Mesenchymal stem cell (in vitro differentiated cells and primary cell): ENCODE data around the gene ADAMTSL1.

Experiments used
- DNase-seq: peaks from one replicate; pipeline ENCODE4 v3.0.0-alpha.2; 2013
- H2AFZ ChIP-seq: one replicate; pipeline ENCODE4 v1.6.1; 2013; ENCODE audit warnings: low read depth, mild to moderate bottlenecking, control low read depth, inconsistent platforms, low read length, moderate library complexity
- H2AK5ac ChIP-seq: 2 replicates; pipeline ENCODE4 v1.6.1; 2013; ENCODE audit warnings: low read length, moderate library complexity, mild to moderate bottlenecking, inconsistent platforms; ENCODE audit not compliant: severe bottlenecking
- H2BK120ac ChIP-seq: one replicate; pipeline ENCODE4 v1.6.1; 2013; ENCODE audit warnings: low read depth, mild to moderate bottlenecking, inconsistent platforms, low read length, moderate library complexity
- H2BK12ac ChIP-seq, 2 experiments: one replicate each; pipeline ENCODE4 v1.6.1; 2013; ENCODE audit warnings: inconsistent platforms in 2 of 2, low read length in 2 of 2, mild to moderate bottlenecking in 2 of 2, moderate library complexity in 2 of 2, control low read depth in 1 of 2
- H2BK15ac ChIP-seq: one replicate; pipeline ENCODE4 v1.6.1; 2013; ENCODE audit warnings: mild to moderate bottlenecking, low read depth, inconsistent platforms; ENCODE audit not compliant: poor library complexity, severe bottlenecking
- H2BK5ac ChIP-seq: 2 replicates; pipeline ENCODE4 v1.6.1; 2013; ENCODE audit warnings: low read depth, mild to moderate bottlenecking, low read length, control low read depth, inconsistent platforms; ENCODE audit not compliant: poor library complexity, severe bottlenecking
- H3K14ac ChIP-seq, 2 experiments: one replicate each; pipeline ENCODE4 v1.6.1; 2013; ENCODE audit warnings: inconsistent platforms in 2 of 2, low read length in 2 of 2, control low read depth in 1 of 2, mild to moderate bottlenecking in 1 of 2, moderate library complexity in 1 of 2
- H3K18ac ChIP-seq, 2 experiments: one replicate each; pipeline ENCODE4 v1.6.1; 2013; ENCODE audit warnings: inconsistent platforms in 2 of 2, low read length in 2 of 2, control low read depth in 1 of 2, low read depth in 1 of 2, mild to moderate bottlenecking in 1 of 2
- H3K23ac ChIP-seq, 2 experiments: one replicate each; pipeline ENCODE4 v1.6.1; 2013; ENCODE audit warnings: inconsistent platforms in 2 of 2, low read length in 2 of 2, mild to moderate bottlenecking in 2 of 2, moderate library complexity in 2 of 2, control low read depth in 1 of 2
- H3K27ac ChIP-seq: 2 replicates; pipeline ENCODE4 v1.5.1; 2013; ENCODE audit warnings: mild to moderate bottlenecking, moderate library complexity, low read length, control low read depth, inconsistent platforms; ENCODE audit not compliant: poor library complexity, severe bottlenecking
- H3K27me3 ChIP-seq, 2 experiments: 2 replicates each; pipeline versions ENCODE4 v1.6.1 to v1.7.0; 2013; ENCODE audit warnings: low read length in 2 of 2, mild to moderate bottlenecking in 2 of 2, moderate library complexity in 2 of 2, control low read depth in 1 of 2, inconsistent platforms in 1 of 2; ENCODE audit not compliant: control insufficient read depth in 1 of 2, insufficient read depth in 1 of 2
- H3K36me3 ChIP-seq, 2 experiments: 2 replicates each; pipeline versions ENCODE4 v1.6.1 to v1.7.0; 2013; ENCODE audit warnings: low read length in 2 of 2, control low read depth in 1 of 2, inconsistent platforms in 1 of 2, low read depth in 1 of 2, mild to moderate bottlenecking in 1 of 2; ENCODE audit not compliant: insufficient read depth in 2 of 2, control insufficient read depth in 1 of 2
- H3K4ac ChIP-seq, 2 experiments: one replicate each; pipeline ENCODE4 v1.6.1; 2013; ENCODE audit warnings: inconsistent platforms in 2 of 2, low read length in 2 of 2, mild to moderate bottlenecking in 2 of 2, moderate library complexity in 2 of 2, control low read depth in 1 of 2, low read depth in 1 of 2
- H3K4me1 ChIP-seq: 2 replicates; pipeline ENCODE4 v1.6.1; 2013; ENCODE audit warnings: low read depth, low read length, control low read depth; ENCODE audit not compliant: control insufficient read depth, insufficient read depth
- H3K4me2 ChIP-seq: 2 replicates; pipeline ENCODE4 v1.6.1; 2013; ENCODE audit warnings: low read length, mild to moderate bottlenecking, inconsistent platforms; ENCODE audit not compliant: poor library complexity, severe bottlenecking
- H3K4me3 ChIP-seq, 2 experiments: 2 replicates each; pipeline versions ENCODE4 v1.5.1 to v1.7.0; 2013; ENCODE audit warnings: low read length in 2 of 2, mild to moderate bottlenecking in 2 of 2, control low read depth in 1 of 2, low read depth in 1 of 2; ENCODE audit not compliant: insufficient read depth in 1 of 2
- H3K79me1 ChIP-seq: replicated peaks from 2 replicates; pipeline ENCODE4 v1.6.1; 2013; ENCODE audit warnings: mild to moderate bottlenecking, control low read depth, low read length, inconsistent platforms; ENCODE audit not compliant: poor library complexity, severe bottlenecking
- H3K9ac ChIP-seq: 2 replicates; pipeline ENCODE4 v1.7.0; 2013; ENCODE audit warnings: mild to moderate bottlenecking, low read length, moderate library complexity
- H3K9me3 ChIP-seq: 2 replicates; pipeline ENCODE4 v1.7.0; 2013; ENCODE audit warnings: mild to moderate bottlenecking, low read length; ENCODE audit not compliant: control insufficient read depth
- H4K8ac ChIP-seq: one replicate; pipeline ENCODE4 v1.6.1; 2013; ENCODE audit warnings: inconsistent platforms, mild to moderate bottlenecking, low read length, moderate library complexity
- H4K91ac ChIP-seq: one replicate; pipeline ENCODE4 v1.6.1; 2013; ENCODE audit warnings: mild to moderate bottlenecking, low read length, inconsistent platforms
- WGBS: methylation state at CpG from one replicate; pipeline ENCODE4 v1.1.7; 2013; ENCODE audit warnings: mixed read lengths; 5-methylcytosine and 5-hydroxymethylcytosine counted together

Gene ADAMTSL1

GRCh38 chr9:18766989-18767550, 293.1 kb downstream of the ADAMTSL1 start:
- H2BK15ac ChIP-seq: no peak overlapping the region
- H2BK5ac ChIP-seq: no peak overlapping the region
- H2AFZ ChIP-seq: no peak overlapping the region
- H3K36me3 ChIP-seq: peaks cover 0 to 98% of the 10 kb centered on the region in 2 experiments
- no peak overlapping the region for H2AK5ac ChIP-seq
- no peak overlapping the region for H4K91ac ChIP-seq
- no peak overlapping the region for H2BK120ac ChIP-seq
- H3K14ac ChIP-seq: no peak overlapping the region
- H3K4me1 ChIP-seq: no peaks in the 10 kb centered on the region
- 88% methylated on average over 1 of the region's 3 CpGs for WGBS
- H3K9me3 ChIP-seq: no peaks in the 10 kb centered on the region
- no peak for DNase-seq
- no peak overlapping the region for H3K4ac ChIP-seq
- no peaks in the 10 kb centered on the region for H3K27me3 ChIP-seq
- no peak overlapping the region for H4K8ac ChIP-seq
- no peak overlapping the region for H3K18ac ChIP-seq
- H2BK12ac ChIP-seq: no peak overlapping the region
- H3K23ac ChIP-seq: no peak overlapping the region
- H3K9ac ChIP-seq: no peak overlapping the region
- no peaks in the 10 kb centered on the region for H3K79me1 ChIP-seq
- no peak overlapping the region for H3K27ac ChIP-seq
- no peak overlapping the region for H3K4me3 ChIP-seq
- H3K4me2 ChIP-seq: no peak overlapping the region

GRCh38 chr9:18768951-18769622, 295.1 kb downstream of the ADAMTSL1 start:
- Histone ChIP-seq H2BK12ac (no peak overlapping the region), H2BK120ac (peak overlapping the region; percentile 27)
- no peak for DNase-seq

GRCh38 chr9:18770131-18770908, 296.4 kb downstream of the ADAMTSL1 start:
- Histone ChIP-seq H2AFZ (no peak overlapping the region), H3K4ac (no peak overlapping the region), H2BK5ac (no peak overlapping the region), H2BK120ac (no peak overlapping the region), H3K36me3 (peaks cover 0 to 97% of the 10 kb centered on the region in 2 experiments), H3K23ac (no peak overlapping the region), H3K18ac (no peak overlapping the region), H2BK15ac (no peak overlapping the region), H3K27ac (no peak overlapping the region), H3K9me3 (no peaks in the 10 kb centered on the region), H3K14ac (no peak overlapping the region), H4K91ac (no peak overlapping the region), H3K4me1 (no peaks in the 10 kb centered on the region), H2BK12ac (peak overlapping the region in 1 of 2 experiments; percentile 52), H3K9ac (no peak overlapping the region), H3K4me2 (no peak overlapping the region), H3K27me3 (no peaks in the 10 kb centered on the region), H2AK5ac (no peak overlapping the region), H4K8ac (no peak overlapping the region), H3K79me1 (no peaks in the 10 kb centered on the region), H3K4me3 (no peak overlapping the region)
- 78% methylated on average over 8 of the region's 10 CpGs for WGBS
- DNase-seq: no peak

More at GRCh38 chr9:18768951-18769622, 295.1 kb downstream of the ADAMTSL1 start:
- no peak overlapping the region for H4K8ac ChIP-seq
- 89% methylated on average over 4 of the region's 6 CpGs for WGBS
- no peaks in the 10 kb centered on the region for H3K79me1 ChIP-seq
- H3K14ac ChIP-seq: no peak overlapping the region
- no peak overlapping the region for H3K9ac ChIP-seq
- no peak overlapping the region for H3K4ac ChIP-seq
- no peak overlapping the region for H2AK5ac ChIP-seq
- no peak overlapping the region for H3K18ac ChIP-seq
- H3K23ac ChIP-seq: no peak overlapping the region
- no peak overlapping the region for H3K4me2 ChIP-seq
- H2BK15ac ChIP-seq: no peak overlapping the region
- H3K4me1 ChIP-seq: no peaks in the 10 kb centered on the region
- H4K91ac ChIP-seq: peak overlapping the region; percentile 25
- H3K4me3 ChIP-seq: no peak overlapping the region
- no peak overlapping the region for H3K27ac ChIP-seq
- no peak overlapping the region for H2BK5ac ChIP-seq
- H3K9me3 ChIP-seq: no peaks in the 10 kb centered on the region
- H3K27me3 ChIP-seq: no peaks in the 10 kb centered on the region
- no peak overlapping the region for H2AFZ ChIP-seq
- peaks cover 0 to 97% of the 10 kb centered on the region in 2 experiments for H3K36me3 ChIP-seq

GRCh38 chr9:18771011-18771410, 297.1 kb downstream of the ADAMTSL1 start:
- Histone ChIP-seq H2BK15ac (no peak overlapping the region), H2AK5ac (no peak overlapping the region), H3K4ac (no peak overlapping the region), H3K18ac (no peak overlapping the region), H4K91ac (no peak overlapping the region), H2BK120ac (no peak overlapping the region), H3K14ac (no peak overlapping the region), H3K4me1 (peaks cover 4% of the 10 kb centered on the region), H3K27ac (no peak overlapping the region), H2BK12ac (no peak overlapping the region), H2BK5ac (no peak overlapping the region), H3K4me3 (no peak overlapping the region), H4K8ac (no peak overlapping the region), H3K27me3 (no peaks in the 10 kb centered on the region), H3K4me2 (no peak overlapping the region), H3K23ac (no peak overlapping the region), H3K36me3 (peaks cover 0 to 97% of the 10 kb centered on the region in 2 experiments), H3K9me3 (no peaks in the 10 kb centered on the region), H3K9ac (no peak overlapping the region), H3K79me1 (no peaks in the 10 kb centered on the region), H2AFZ (no peak overlapping the region)
- DNase-seq: no peak
- WGBS: 26% methylated on average over 2 of the region's 2 CpGs
